OCI-LY7 (cell line): ENCODE data around the gene CLCN4. TPM values are rescaled to one million over a fixed set of nuclear protein-coding genes. Genes with fewer than 3 reads are reported as not detected.

Experiments
- BruUV-seq: library from RNA; stranded (reverse); fragments of 400-500 nt; replicated peaks from 2 replicates; lab custom pipeline; 2021; lab: Mats Ljungman, UMichigan
- CTCF ChIA-PET: fragments of 300-600 bp; sonication (Branson Sonifier 250); formaldehyde crosslinking; loops from one replicate; lab custom pipeline; 2022; ENCODE audit warnings: antibody characterized with exemption; ENCODE audit not compliant: unreplicated experiment; lab: Charles Lee
- POLR2A ChIA-PET: fragments of 300-600 bp; sonication (Branson Sonifier 250); formaldehyde crosslinking; loops from one replicate; lab custom pipeline; 2022; ENCODE audit warnings: antibody characterized with exemption; lab: Charles Lee
- DNase-seq: peaks from one replicate; pipeline ENCODE4 v3.0.0-alpha.2; 2015; ENCODE audit warnings: low spot score
- H2AFZ ChIP-seq: fragments of 200-600 bp; sonication (generic), shearing (Covaris generic); 2 replicates; pipeline ENCODE4 v1.6.1; 2014; ENCODE audit warnings: mild to moderate bottlenecking, antibody characterized with exemption, low read length, moderate library complexity
- H3K27ac ChIP-seq: fragments of 200-600 bp; sonication (generic); 2 replicates; pipeline ENCODE4 v1.5.1; 2014; ENCODE audit warnings: mixed run types, low read depth, mild to moderate bottlenecking, moderate library complexity, low read length, inconsistent platforms; ENCODE audit not compliant: poor library complexity, severe bottlenecking
- H3K36me3 ChIP-seq: fragments of 200-600 bp; sonication (generic); 2 replicates; pipeline ENCODE4 v1.6.1; 2014; ENCODE audit warnings: mild to moderate bottlenecking, antibody characterized with exemption, low read length, moderate library complexity, mixed read lengths; ENCODE audit not compliant: insufficient read depth
- H3K4me1 ChIP-seq: fragments of 200-600 bp; sonication (generic); 2 replicates; pipeline ENCODE4 v1.5.1; 2014; ENCODE audit warnings: mild to moderate bottlenecking, low read length; ENCODE audit not compliant: insufficient read depth, poor library complexity, severe bottlenecking
- H3K4me2 ChIP-seq: fragments of 200-600 bp; sonication (generic); 2 replicates; pipeline ENCODE4 v1.6.1; 2014; ENCODE audit warnings: mild to moderate bottlenecking, low read length
- H3K4me3 ChIP-seq: fragments of 200-600 bp; sonication (generic); 2 replicates; pipeline ENCODE4 v1.5.1; 2014; ENCODE audit warnings: mild to moderate bottlenecking, low read depth, low read length; ENCODE audit not compliant: poor library complexity, severe bottlenecking
- H3K79me2 ChIP-seq: fragments of 200-600 bp; sonication (generic); 2 replicates; pipeline ENCODE4 v1.6.1; 2016; ENCODE audit warnings: low read depth, mild to moderate bottlenecking, low read length, moderate library complexity, mixed read lengths; ENCODE audit not compliant: insufficient read depth
- H3K9me2 ChIP-seq: fragments of 200-600 bp; sonication (generic); 2 replicates; pipeline ENCODE4 v1.6.1; 2016; ENCODE audit warnings: mild to moderate bottlenecking, low read length, mixed read lengths; ENCODE audit not compliant: insufficient read depth
- H3K9me3 ChIP-seq: fragments of 200-600 bp; sonication (generic); 2 replicates; pipeline ENCODE4 v1.6.1; 2014; ENCODE audit warnings: mild to moderate bottlenecking, mixed run types, low read length, mixed read lengths
- H4K20me1 ChIP-seq: fragments of 200-600 bp; sonication (generic); 2 replicates; pipeline ENCODE4 v1.6.1; 2014; ENCODE audit warnings: mild to moderate bottlenecking, antibody characterized with exemption, low read length, moderate library complexity, mixed read lengths; ENCODE audit not compliant: insufficient read depth
- EZH2phosphoT487 ChIP-seq: fragments of 200-600 bp; sonication (generic); IDR thresholded peaks from 2 replicates; pipeline ENCODE4 v1.6.1; 2018; ENCODE audit warnings: low read depth, borderline replicate concordance, mild to moderate bottlenecking, mixed run types, antibody characterized with exemption, low read length, moderate library complexity, mixed read lengths
- intact Hi-C: fragments of 100-400 bp; cut with micrococcal nuclease; formaldehyde crosslinking; loops from one replicate; pipeline ENCODE4 v1.10.0; 2022; ENCODE audit not compliant: unreplicated experiment
- total RNA-seq, 2 experiments: library from RNA; depleted of rRNA in 1 of 2; stranded (reverse); fragments of >200 nt in 1 of 2; shearing (Covaris generic) in 1 of 2; gene quantifications; 2 replicates each; pipeline ENCODE4 v1.2.3, GENCODE V29; 2014 to 2022
- TF ChIP-seq, protein P1 (sequence below): fragments of 200-600 bp; sonication (generic); conservative IDR thresholded peaks from 2 replicates; pipeline ENCODE4 v1.5.1; 2014; ENCODE audit warnings: mild to moderate bottlenecking, antibody characterized with exemption, low read length, moderate library complexity, mixed read lengths

CLCN4 gene
- total RNA-seq, 2 experiments from 2014 or later, result 7.8 to 9.7 TPM

GRCh38 chrX:10233696-10234095, 76.9 kb downstream of the CLCN4 start:
- DNase-seq, result no peak
- TF ChIP-seq EZH2phosphoT487, result no peak
- TF ChIP-seq, protein P1, sequence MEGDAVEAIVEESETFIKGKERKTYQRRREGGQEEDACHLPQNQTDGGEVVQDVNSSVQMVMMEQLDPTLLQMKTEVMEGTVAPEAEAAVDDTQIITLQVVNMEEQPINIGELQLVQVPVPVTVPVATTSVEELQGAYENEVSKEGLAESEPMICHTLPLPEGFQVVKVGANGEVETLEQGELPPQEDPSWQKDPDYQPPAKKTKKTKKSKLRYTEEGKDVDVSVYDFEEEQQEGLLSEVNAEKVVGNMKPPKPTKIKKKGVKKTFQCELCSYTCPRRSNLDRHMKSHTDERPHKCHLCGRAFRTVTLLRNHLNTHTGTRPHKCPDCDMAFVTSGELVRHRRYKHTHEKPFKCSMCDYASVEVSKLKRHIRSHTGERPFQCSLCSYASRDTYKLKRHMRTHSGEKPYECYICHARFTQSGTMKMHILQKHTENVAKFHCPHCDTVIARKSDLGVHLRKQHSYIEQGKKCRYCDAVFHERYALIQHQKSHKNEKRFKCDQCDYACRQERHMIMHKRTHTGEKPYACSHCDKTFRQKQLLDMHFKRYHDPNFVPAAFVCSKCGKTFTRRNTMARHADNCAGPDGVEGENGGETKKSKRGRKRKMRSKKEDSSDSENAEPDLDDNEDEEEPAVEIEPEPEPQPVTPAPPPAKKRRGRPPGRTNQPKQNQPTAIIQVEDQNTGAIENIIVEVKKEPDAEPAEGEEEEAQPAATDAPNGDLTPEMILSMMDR, result no peak
- H3K79me2 ChIP-seq, result no peaks in the 10 kb centered on the region
- CTCF ChIA-PET, result no interaction called here
- no peak overlapping the region for H3K27ac ChIP-seq
- H3K4me2 ChIP-seq, result no peak overlapping the region
- H3K36me3 ChIP-seq, result no peaks in the 10 kb centered on the region
- no peaks in the 10 kb centered on the region for H4K20me1 ChIP-seq
- H3K9me2 ChIP-seq, result no peaks in the 10 kb centered on the region
- intact Hi-C loops, result no loop called here
- no peak overlapping the region for H2AFZ ChIP-seq
- H3K4me3 ChIP-seq, result no peak overlapping the region
- POLR2A ChIA-PET, result no interaction called here
- BruUV-seq, result no TSS peak
- no peaks in the 10 kb centered on the region for H3K4me1 ChIP-seq
- H3K9me3 ChIP-seq, result no peaks in the 10 kb centered on the region

DNA sequence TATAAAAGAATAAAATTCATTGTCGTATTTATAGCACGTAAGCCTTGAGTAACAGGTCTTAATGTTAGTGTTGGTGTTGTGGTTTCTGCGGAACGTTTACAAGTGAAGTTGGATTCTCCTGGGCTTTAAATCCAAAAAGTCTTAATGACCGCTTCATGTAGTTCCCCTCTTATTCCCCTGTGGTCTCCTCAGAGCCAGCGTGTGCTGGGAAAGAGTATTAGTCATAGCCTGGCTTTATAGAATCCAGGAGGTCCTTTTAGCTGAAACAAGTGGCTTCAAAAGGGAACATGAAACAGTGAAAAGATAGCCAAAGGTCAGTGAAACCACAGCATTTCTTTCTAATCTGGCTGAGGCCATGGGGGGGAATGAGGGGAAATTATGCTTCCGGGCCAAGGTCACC, 79.1 kb downstream of the CLCN4 start:
- no peaks in the 10 kb centered on the region for H3K79me2 ChIP-seq
- POLR2A ChIA-PET, result no interaction called here
- BruUV-seq, result no TSS peak
- no peaks in the 10 kb centered on the region for H3K36me3 ChIP-seq
- H3K9me2 ChIP-seq, result no peaks in the 10 kb centered on the region
- DNase-seq, result no peak
- H3K4me1 ChIP-seq, result no peaks in the 10 kb centered on the region
- no peaks in the 10 kb centered on the region for H4K20me1 ChIP-seq
- TF ChIP-seq, protein P1, result no peak
- no peak for TF ChIP-seq EZH2phosphoT487
- no peak overlapping the region for H3K27ac ChIP-seq
- CTCF ChIA-PET, result no interaction called here
- H3K9me3 ChIP-seq, result no peaks in the 10 kb centered on the region
- intact Hi-C loops, result no loop called here
- no peak overlapping the region for H3K4me2 ChIP-seq
- no peak overlapping the region for H3K4me3 ChIP-seq
- no peak overlapping the region for H2AFZ ChIP-seq

GRCh38 chrX:10237241-10237640, 80.5 kb downstream of the CLCN4 start:
- no TSS peak for BruUV-seq
- Histone ChIP-seq H3K9me3 (no peaks in the 10 kb centered on the region), H3K9me2 (no peaks in the 10 kb centered on the region), H4K20me1 (no peaks in the 10 kb centered on the region), H3K4me3 (no peak overlapping the region), H3K4me1 (no peaks in the 10 kb centered on the region), H3K36me3 (no peaks in the 10 kb centered on the region), H3K27ac (no peak overlapping the region), H3K4me2 (no peak overlapping the region), H2AFZ (no peak overlapping the region), H3K79me2 (no peaks in the 10 kb centered on the region)
- intact Hi-C loops, result no loop called here
- TF ChIP-seq, protein P1, result no peak
- no peak for TF ChIP-seq EZH2phosphoT487
- ChIA-PET POLR2A (no interaction called here), CTCF (no interaction called here)
- no peak for DNase-seq
